ENCODE data around the gene AUNIP. TPM values are rescaled to one million over a fixed set of nuclear protein-coding genes. Genes with fewer than 3 reads are reported as not detected.

AUNIP gene
- total RNA-seq, 2 experiments from 2014 or later: 9.6 to 12.9 TPM

DNA sequence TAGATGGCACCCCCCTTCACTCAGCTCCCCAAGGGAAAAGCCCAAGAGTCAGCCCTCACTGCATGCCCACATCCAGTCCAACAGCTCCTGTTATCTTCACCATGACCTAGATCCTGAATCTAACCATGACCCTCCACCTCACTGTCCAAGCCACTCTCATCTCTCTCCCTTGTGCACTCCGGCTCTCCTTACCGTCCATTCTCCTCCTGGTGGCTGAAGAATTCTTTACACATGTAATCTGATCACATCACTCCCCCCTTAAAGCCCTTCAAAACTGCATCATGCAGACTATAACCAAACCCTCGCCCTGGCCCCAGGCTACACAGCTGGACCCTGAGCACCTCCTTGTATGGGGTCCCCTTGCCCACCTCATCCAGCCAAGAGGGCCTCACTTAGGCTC, 30.2 kb upstream of the AUNIP start:
- CTCF ChIA-PET: interaction anchor here (1.1 to 1.2 kb wide), 2 partner anchors 10 to 145 kb away, joined by 3 to 4 read pairs; no protein-coding TSS in a partner anchor
- POLR2A ChIA-PET: no interaction called here

DNA sequence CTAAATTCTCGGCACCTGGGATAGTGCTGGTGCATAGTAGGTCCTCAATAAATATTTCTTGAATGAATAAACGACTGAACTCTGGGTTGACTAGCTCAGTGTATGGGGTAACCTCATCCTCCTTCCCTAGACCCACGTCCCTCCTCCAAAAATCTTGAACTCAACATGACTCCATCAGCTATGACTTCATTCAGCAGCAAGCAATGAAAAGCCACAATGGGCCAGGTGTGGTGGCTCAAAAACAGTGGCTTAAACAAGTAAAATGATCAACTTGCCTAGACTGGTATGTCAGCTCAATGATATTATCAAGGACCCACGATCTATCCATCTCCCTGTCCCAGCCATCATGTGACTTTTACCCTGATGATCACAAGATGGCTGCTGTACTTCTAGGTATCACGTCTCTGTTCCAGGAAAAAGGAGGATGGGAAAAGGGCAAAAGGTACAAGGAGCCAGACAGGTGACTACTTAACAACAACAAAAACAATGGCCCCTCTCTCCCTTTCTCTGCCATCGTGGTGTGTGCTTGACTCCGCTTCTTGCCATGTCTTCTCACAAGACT, 29.2 kb upstream of the AUNIP start:
- Mint-ChIP-seq H3K27me3 (no peaks in the 10 kb centered on the region), H3K4me1 (peaks cover 6% of the 10 kb centered on the region), H3K9me3 (ENCODE audit: low read depth) (no peaks in the 10 kb centered on the region), H3K27ac (no peak overlapping the region), H3K36me3 (ENCODE audit: low read depth) (no peaks in the 10 kb centered on the region), H3K4me3 (no peak overlapping the region)
- no peak for ATAC-seq
- ChIA-PET CTCF (interaction anchor here (0.7 to 1.2 kb wide), 4 partner anchors 9 to 146 kb away, joined by 3 to 4 read pairs (median 4); partner anchors contain the start of gene PAQR7), POLR2A (interaction anchor here (0.6 kb wide), 1 partner anchor 162 kb away, joined by 3 read pairs; no protein-coding TSS in a partner anchor)
- no peak for DNase-seq
- intact Hi-C loops (cut with DNase I, micrococcal nuclease): no loop called here

More for the DNA sequence above, 30.2 kb upstream of the AUNIP start:
- ATAC-seq: no peak
- H3K9me3 Mint-ChIP-seq (ENCODE audit: low read depth): no peaks in the 10 kb centered on the region
- H3K36me3 Mint-ChIP-seq (ENCODE audit: low read depth): no peaks in the 10 kb centered on the region
- H3K4me1 Mint-ChIP-seq: peaks cover 6% of the 10 kb centered on the region
- H3K27ac Mint-ChIP-seq: no peak overlapping the region
- DNase-seq: no peak
- H3K27me3 Mint-ChIP-seq: no peaks in the 10 kb centered on the region
- intact Hi-C loops (cut with DNase I, micrococcal nuclease): no loop called here
- H3K4me3 Mint-ChIP-seq: no peak overlapping the region

- Mint-ChIP-seq H3K9me3 (ENCODE audit: low read depth) (no peaks in the 10 kb centered on the region), H3K27me3 (no peaks in the 10 kb centered on the region), H3K36me3 (ENCODE audit: low read depth) (no peaks in the 10 kb centered on the region), H3K4me1 (no peaks in the 10 kb centered on the region), H3K4me3 (no peak overlapping the region), H3K27ac (no peak overlapping the region)
- ChIA-PET CTCF (no interaction called here), POLR2A (interaction anchor here (0.6 kb wide), 1 partner anchor 10 kb away, joined by 3 read pairs; no protein-coding TSS in a partner anchor)
- intact Hi-C loops (cut with DNase I, micrococcal nuclease): no loop called here
- DNase-seq (no peak), ATAC-seq (no peak)
Observed at GRCh38 chr1:25885602-25886001, 26.3 kb upstream of the AUNIP start.

DNA sequence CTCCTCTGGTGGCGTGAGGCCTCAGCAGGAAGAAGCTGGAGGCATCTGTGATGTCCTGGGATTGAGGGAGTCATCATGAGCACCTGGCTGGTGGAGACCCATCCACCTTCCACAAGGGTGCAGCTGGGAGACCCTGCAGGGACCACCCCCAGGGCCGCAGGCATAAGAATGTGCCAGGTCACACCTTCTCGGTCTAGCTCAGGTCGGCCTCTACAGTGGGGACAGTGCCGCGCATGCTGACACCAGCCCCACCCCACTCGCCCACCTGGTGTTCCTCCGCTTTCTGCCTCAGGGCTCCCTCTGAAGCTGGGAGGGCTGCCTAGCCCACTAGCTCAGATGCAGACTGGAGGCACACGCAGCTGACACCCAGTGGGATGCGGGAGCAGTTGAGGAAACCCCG, 22.0 kb upstream of the AUNIP start:
- Mint-ChIP-seq H3K4me1 (no peaks in the 10 kb centered on the region), H3K27me3 (no peaks in the 10 kb centered on the region), H3K27ac (no peak overlapping the region), H3K4me3 (no peak overlapping the region), H3K36me3 (ENCODE audit: low read depth) (no peaks in the 10 kb centered on the region), H3K9me3 (ENCODE audit: low read depth) (no peaks in the 10 kb centered on the region)
- ATAC-seq (no peak), DNase-seq (no peak)
- ChIA-PET CTCF (interaction anchor here (1.1 to 1.3 kb wide), 2 partner anchors 14 to 154 kb away, joined by 4 to 5 read pairs; no protein-coding TSS in a partner anchor), POLR2A (no interaction called here)
- intact Hi-C loops (cut with DNase I, micrococcal nuclease): no loop called here

- no peak for ATAC-seq
- Mint-ChIP-seq H3K4me1 (no peaks in the 10 kb centered on the region), H3K4me3 (no peak overlapping the region)
Observed at GRCh38 chr1:25880518-25880917, 21.3 kb upstream of the AUNIP start.

GRCh38 chr1:25879675-25880074, 20.4 kb upstream of the AUNIP start:
- intact Hi-C loops (cut with DNase I, micrococcal nuclease): no loop called here
- peaks cover 2% of the 10 kb centered on the region for H3K27me3 Mint-ChIP-seq
- H3K4me1 Mint-ChIP-seq: peaks cover 5% of the 10 kb centered on the region
- DNase-seq: no peak
- POLR2A ChIA-PET: no interaction called here
- H3K36me3 Mint-ChIP-seq (ENCODE audit: low read depth): no peaks in the 10 kb centered on the region
- no peak overlapping the region for H3K4me3 Mint-ChIP-seq
- no peak overlapping the region for H3K27ac Mint-ChIP-seq
- CTCF ChIA-PET: interaction anchor here (1.2 kb wide), 1 partner anchor 9 kb away, joined by 4 read pairs; no protein-coding TSS in a partner anchor
- no peak for ATAC-seq
- H3K9me3 Mint-ChIP-seq (ENCODE audit: low read depth): no peaks in the 10 kb centered on the region

More at GRCh38 chr1:25880518-25880917, 21.3 kb upstream of the AUNIP start:
- ChIA-PET CTCF (interaction anchor here (1.3 kb wide), 1 partner anchor 15 kb away, joined by 4 read pairs; no protein-coding TSS in a partner anchor), POLR2A (no interaction called here)
- intact Hi-C loops (cut with DNase I, micrococcal nuclease): no loop called here
- no peak for DNase-seq
- Mint-ChIP-seq H3K36me3 (ENCODE audit: low read depth) (no peaks in the 10 kb centered on the region), H3K9me3 (ENCODE audit: low read depth) (no peaks in the 10 kb centered on the region), H3K27me3 (peaks cover 2% of the 10 kb centered on the region), H3K27ac (no peak overlapping the region)

DNA sequence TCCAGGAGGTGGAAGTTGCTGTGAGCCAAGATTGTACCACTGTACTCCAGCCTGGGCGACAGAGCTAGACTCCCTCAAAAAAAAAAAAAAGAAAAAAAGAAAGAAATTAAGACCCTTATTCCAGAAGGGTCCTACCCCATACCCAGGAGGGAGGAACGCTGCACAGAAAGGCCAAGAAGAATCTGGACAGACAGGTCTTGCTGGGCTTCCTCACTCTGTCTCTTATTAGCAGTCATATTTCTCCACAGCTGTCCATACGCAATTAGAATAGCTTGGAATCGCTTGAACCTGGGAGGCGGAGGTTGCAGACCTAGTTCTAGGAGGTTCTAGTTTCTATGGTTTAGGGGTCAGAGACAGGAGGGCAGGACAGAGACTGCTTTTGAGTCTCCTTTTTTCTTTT, 19.4 kb upstream of the AUNIP start:
- CTCF ChIA-PET: interaction anchor here (1.0 to 1.2 kb wide), 2 partner anchors 10 to 17 kb away, joined by 3 to 4 read pairs; no protein-coding TSS in a partner anchor
- Mint-ChIP-seq H3K27me3 (peaks cover 2% of the 10 kb centered on the region), H3K9me3 (ENCODE audit: low read depth) (no peaks in the 10 kb centered on the region), H3K4me3 (no peak overlapping the region), H3K27ac (no peak overlapping the region), H3K4me1 (peaks cover 5% of the 10 kb centered on the region), H3K36me3 (ENCODE audit: low read depth) (no peaks in the 10 kb centered on the region)
- POLR2A ChIA-PET: no interaction called here
- intact Hi-C loops (cut with DNase I, micrococcal nuclease): no loop called here
- no peak for DNase-seq
- no peak for ATAC-seq

GRCh38 chr1:25877155-25877554, 17.9 kb upstream of the AUNIP start:
- Mint-ChIP-seq H3K9me3 (ENCODE audit: low read depth) (no peaks in the 10 kb centered on the region), H3K27ac (no peak overlapping the region), H3K27me3 (peaks cover 2% of the 10 kb centered on the region), H3K4me1 (peaks cover 5% of the 10 kb centered on the region), H3K4me3 (no peak overlapping the region), H3K36me3 (ENCODE audit: low read depth) (no peaks in the 10 kb centered on the region)
- DNase-seq (no peak), ATAC-seq (no peak)
- intact Hi-C loops (cut with DNase I, micrococcal nuclease): no loop called here
- POLR2A ChIA-PET: no interaction called here
- CTCF ChIA-PET: interaction anchor here (0.8 to 1.2 kb wide), 2 partner anchors 18 to 286 kb away, joined by 4 read pairs; no protein-coding TSS in a partner anchor

DNA sequence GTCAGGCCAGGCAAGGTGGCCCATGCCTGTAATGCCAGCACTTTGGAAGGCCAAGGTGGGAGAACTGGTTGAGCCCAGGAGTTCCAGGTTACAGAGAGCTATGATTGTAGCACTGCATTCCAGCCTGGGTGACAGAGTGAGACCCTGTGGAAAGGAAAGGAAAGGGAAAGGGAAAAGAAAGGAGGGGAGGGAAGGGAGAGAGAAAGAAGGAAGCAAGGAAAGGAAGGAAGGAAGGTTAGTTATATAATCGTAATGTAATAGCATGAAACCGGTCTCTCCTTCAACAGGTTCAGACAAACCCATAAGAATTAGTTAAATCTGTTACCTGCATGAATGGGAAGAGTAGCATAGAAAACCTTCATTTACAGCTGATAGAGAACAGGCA, 17.4 kb upstream of the AUNIP start:
- no peak overlapping the region for H3K27ac Mint-ChIP-seq
- POLR2A ChIA-PET: no interaction called here
- CTCF ChIA-PET: interaction anchor here (1.2 to 1.4 kb wide), 2 partner anchors 19 to 293 kb away, joined by 4 read pairs; partner anchors contain the start of gene ZNF593
- H3K9me3 Mint-ChIP-seq (ENCODE audit: low read depth): no peaks in the 10 kb centered on the region
- intact Hi-C loops (cut with DNase I, micrococcal nuclease): no loop called here
- H3K36me3 Mint-ChIP-seq (ENCODE audit: low read depth): no peaks in the 10 kb centered on the region
- H3K4me1 Mint-ChIP-seq: peaks cover 5% of the 10 kb centered on the region
- H3K27me3 Mint-ChIP-seq: peaks cover 2% of the 10 kb centered on the region
- no peak for DNase-seq
- H3K4me3 Mint-ChIP-seq: no peak overlapping the region
- no peak for ATAC-seq

- Mint-ChIP-seq H3K27ac (no peak overlapping the region), H3K9me3 (ENCODE audit: low read depth) (no peaks in the 10 kb centered on the region), H3K4me3 (peak overlapping the region; percentile 82), H3K4me1 (peaks cover 5% of the 10 kb centered on the region), H3K36me3 (ENCODE audit: low read depth) (no peaks in the 10 kb centered on the region), H3K27me3 (peaks cover 2% of the 10 kb centered on the region)
- CTCF ChIA-PET: interaction anchor here (0.6 to 1.5 kb wide), 5 partner anchors 12 to 624 kb away, joined by 3 to 4 read pairs (median 3); partner anchors contain the start of genes PAFAH2 and ZNF593
- no peak for DNase-seq
- intact Hi-C loops (cut with DNase I, micrococcal nuclease): loop anchor here in 1 of 2 experiments (1.0 kb wide), 4 partner anchors 17 to 122 kb away; partner anchors contain the start of genes AUNIP and PAFAH2
- ATAC-seq: peak; percentile 52
- POLR2A ChIA-PET: interaction anchor here (1.0 kb wide), 1 partner anchor 122 kb away, joined by 3 read pairs; the partner anchor contains the start of gene PAFAH2
Observed at GRCh38 chr1:25875856-25876692, 16.8 kb upstream of the AUNIP start.

DNA sequence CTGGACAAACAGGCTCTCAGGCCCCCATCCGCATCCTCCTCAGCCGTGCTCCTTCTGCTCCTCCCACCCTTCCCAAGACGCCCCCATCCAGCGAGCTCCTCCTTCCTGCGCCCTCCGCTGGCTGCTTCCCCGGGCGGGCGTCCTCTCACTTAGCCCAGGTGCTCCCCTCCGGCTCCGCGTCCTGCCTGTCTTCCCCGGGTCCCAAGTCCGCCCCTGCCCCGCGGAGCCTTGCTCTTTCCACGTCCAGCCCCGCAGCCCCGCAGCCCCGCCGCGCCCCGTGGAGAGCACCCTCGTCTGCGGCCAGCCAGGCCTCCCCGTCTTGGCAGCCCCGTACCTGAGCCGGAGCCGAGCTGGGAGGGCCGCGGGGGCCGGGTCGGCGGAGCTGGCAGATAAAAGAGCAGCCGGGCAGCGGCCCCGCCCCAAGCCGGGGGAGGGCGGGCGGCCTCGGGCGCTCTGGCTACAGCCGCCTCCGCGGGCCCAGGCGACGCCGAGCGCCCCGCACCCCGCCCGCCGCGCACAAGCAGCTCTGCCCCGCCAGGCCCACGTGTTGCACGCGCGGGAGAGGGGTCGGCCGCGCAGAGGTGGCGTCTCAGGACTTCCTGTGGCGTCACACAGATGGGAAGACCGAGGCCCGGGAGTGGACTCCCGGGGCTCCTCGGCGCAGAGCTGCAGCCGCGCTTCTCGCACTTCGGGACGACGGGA, 16.0 kb upstream of the AUNIP start, which contains the start of gene PAQR7:
PAQR7 (minus strand) TSS at position 555 of the 702 bp plus-strand sequence. CDS start 11,869 bp downstream, outside the sequence.
- DNase-seq: peak; percentile 78
- Mint-ChIP-seq H3K9me3 (ENCODE audit: low read depth) (no peaks in the 10 kb centered on the region), H3K27ac (peak within 1 kb of the TSS; percentile 63), H3K4me3 (peak within 1 kb of the TSS; percentile 82), H3K36me3 (ENCODE audit: low read depth) (no peaks in the 10 kb centered on the region), H3K4me1 (peaks cover 5% of the 10 kb centered on the region), H3K27me3 (peaks cover 2% of the 10 kb centered on the region)
- ATAC-seq: peak; percentile 86
- ChIA-PET CTCF (interaction anchor here (0.6 to 1.5 kb wide), 9 partner anchors 13 to 625 kb away, joined by 3 to 4 read pairs (median 3); partner anchors contain the start of genes PAFAH2 and ZNF593), POLR2A (interaction anchor here (1.0 kb wide), 1 partner anchor 122 kb away, joined by 3 read pairs; the partner anchor contains the start of gene PAFAH2)
- intact Hi-C loops (cut with DNase I, micrococcal nuclease): loop anchor here in 1 of 2 experiments (1.0 kb wide), 4 partner anchors 16 to 123 kb away; partner anchors contain the start of genes AUNIP and PAFAH2
